OCI-LY1 (cell line): ENCODE data around the gene MCTP2.

ENCODE experiments used
- EZH2 ChIP-seq: fragments of 200-600 bp; sonication (generic), shearing (Covaris generic); IDR thresholded peaks from 2 replicates; pipeline ENCODE4 v1.8.0; 2017; ENCODE audit warnings: borderline replicate concordance, mixed run types, mild to moderate bottlenecking, antibody characterized with exemption, low read length, moderate library complexity, mixed read lengths
- TF ChIP-seq, protein P1 (sequence below): fragments of 200-600 bp; sonication (generic), shearing (Covaris generic); IDR thresholded peaks from 2 replicates; pipeline ENCODE4 v1.5.1; 2017; ENCODE audit warnings: mild to moderate bottlenecking, antibody characterized with exemption, low read length, moderate library complexity, mixed read lengths

GRCh38 chr15:94411846-94412245 is 180.5 kb downstream of the MCTP2 start:
- no peak for TF ChIP-seq EZH2
- TF ChIP-seq, protein P1, sequence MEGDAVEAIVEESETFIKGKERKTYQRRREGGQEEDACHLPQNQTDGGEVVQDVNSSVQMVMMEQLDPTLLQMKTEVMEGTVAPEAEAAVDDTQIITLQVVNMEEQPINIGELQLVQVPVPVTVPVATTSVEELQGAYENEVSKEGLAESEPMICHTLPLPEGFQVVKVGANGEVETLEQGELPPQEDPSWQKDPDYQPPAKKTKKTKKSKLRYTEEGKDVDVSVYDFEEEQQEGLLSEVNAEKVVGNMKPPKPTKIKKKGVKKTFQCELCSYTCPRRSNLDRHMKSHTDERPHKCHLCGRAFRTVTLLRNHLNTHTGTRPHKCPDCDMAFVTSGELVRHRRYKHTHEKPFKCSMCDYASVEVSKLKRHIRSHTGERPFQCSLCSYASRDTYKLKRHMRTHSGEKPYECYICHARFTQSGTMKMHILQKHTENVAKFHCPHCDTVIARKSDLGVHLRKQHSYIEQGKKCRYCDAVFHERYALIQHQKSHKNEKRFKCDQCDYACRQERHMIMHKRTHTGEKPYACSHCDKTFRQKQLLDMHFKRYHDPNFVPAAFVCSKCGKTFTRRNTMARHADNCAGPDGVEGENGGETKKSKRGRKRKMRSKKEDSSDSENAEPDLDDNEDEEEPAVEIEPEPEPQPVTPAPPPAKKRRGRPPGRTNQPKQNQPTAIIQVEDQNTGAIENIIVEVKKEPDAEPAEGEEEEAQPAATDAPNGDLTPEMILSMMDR, result no peak
